SK-N-MC (cell line): ENCODE results near the gene FBLIM1.

ENCODE experiments used
- EZH2 ChIP-seq: fragments of 200-600 bp; sonication (generic); IDR thresholded peaks from one replicate; pipeline ENCODE4 v1.6.1; 2017; ENCODE audit warnings: antibody characterized with exemption
- FOXP2 ChIP-seq: optimal IDR thresholded peaks from 2 replicates; pipeline ENCODE3; 2011; ENCODE audit warnings: mild to moderate bottlenecking, moderate library complexity; ENCODE audit not compliant: insufficient read depth; ENCODE audit errors: extremely low read length, control extremely low read depth
- POLR2AphosphoS5 ChIP-seq: IDR thresholded peaks from 2 replicates; pipeline ENCODE4 v1.6.1; 2012; ENCODE audit warnings: mild to moderate bottlenecking, low read depth, low read length, borderline replicate concordance

DNA sequence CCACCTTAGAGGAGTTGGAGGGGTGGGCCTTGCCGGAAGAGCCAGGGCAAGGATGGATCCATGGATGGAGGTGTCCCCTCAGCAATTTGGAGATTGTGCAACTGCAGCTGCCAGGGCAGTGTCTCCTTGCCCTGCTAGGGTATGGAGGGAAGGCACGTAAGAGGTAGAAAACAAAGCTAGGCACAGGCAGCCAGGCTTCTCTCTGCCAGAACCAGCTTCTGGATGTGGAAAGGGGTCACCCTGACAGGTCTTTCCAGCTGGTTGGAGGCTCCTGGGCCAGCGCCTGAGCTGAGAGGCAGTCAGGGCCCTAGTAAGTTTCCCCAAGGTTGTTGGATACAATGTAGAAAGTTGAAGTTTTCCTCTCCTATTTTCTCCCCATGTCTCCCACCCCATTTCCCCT lies 37.7 kb upstream of the FBLIM1 start:
- TF ChIP-seq EZH2: no peak
- no peak for TF ChIP-seq POLR2AphosphoS5
- TF ChIP-seq FOXP2: no peak
